OCI-LY7 (cell line): ENCODE results near the gene FBXO2. TPM values are rescaled to one million over a fixed set of nuclear protein-coding genes. Genes with fewer than 3 reads are reported as not detected.

Source experiments
- BruUV-seq: library from RNA; stranded (reverse); fragments of 400-500 nt; replicated peaks from 2 replicates; lab custom pipeline; 2021; lab: Mats Ljungman, UMichigan
- CTCF ChIA-PET: fragments of 300-600 bp; sonication (Branson Sonifier 250); formaldehyde crosslinking; loops from one replicate; lab custom pipeline; 2022; ENCODE audit warnings: antibody characterized with exemption; ENCODE audit not compliant: unreplicated experiment; lab: Charles Lee
- POLR2A ChIA-PET: fragments of 300-600 bp; sonication (Branson Sonifier 250); formaldehyde crosslinking; loops from one replicate; lab custom pipeline; 2022; ENCODE audit warnings: antibody characterized with exemption; lab: Charles Lee
- DNase-seq: peaks from one replicate; pipeline ENCODE4 v3.0.0-alpha.2; 2015; ENCODE audit warnings: low spot score
- H2AFZ ChIP-seq: fragments of 200-600 bp; sonication (generic), shearing (Covaris generic); 2 replicates; pipeline ENCODE4 v1.6.1; 2014; ENCODE audit warnings: mild to moderate bottlenecking, antibody characterized with exemption, low read length, moderate library complexity
- H3K27ac ChIP-seq: fragments of 200-600 bp; sonication (generic); 2 replicates; pipeline ENCODE4 v1.5.1; 2014; ENCODE audit warnings: mixed run types, low read depth, mild to moderate bottlenecking, moderate library complexity, low read length, inconsistent platforms; ENCODE audit not compliant: poor library complexity, severe bottlenecking
- H3K36me3 ChIP-seq: fragments of 200-600 bp; sonication (generic); 2 replicates; pipeline ENCODE4 v1.6.1; 2014; ENCODE audit warnings: mild to moderate bottlenecking, antibody characterized with exemption, low read length, moderate library complexity, mixed read lengths; ENCODE audit not compliant: insufficient read depth
- H3K4me1 ChIP-seq: fragments of 200-600 bp; sonication (generic); 2 replicates; pipeline ENCODE4 v1.5.1; 2014; ENCODE audit warnings: mild to moderate bottlenecking, low read length; ENCODE audit not compliant: insufficient read depth, poor library complexity, severe bottlenecking
- H3K4me2 ChIP-seq: fragments of 200-600 bp; sonication (generic); 2 replicates; pipeline ENCODE4 v1.6.1; 2014; ENCODE audit warnings: mild to moderate bottlenecking, low read length
- H3K4me3 ChIP-seq: fragments of 200-600 bp; sonication (generic); 2 replicates; pipeline ENCODE4 v1.5.1; 2014; ENCODE audit warnings: mild to moderate bottlenecking, low read depth, low read length; ENCODE audit not compliant: poor library complexity, severe bottlenecking
- H3K79me2 ChIP-seq: fragments of 200-600 bp; sonication (generic); 2 replicates; pipeline ENCODE4 v1.6.1; 2016; ENCODE audit warnings: low read depth, mild to moderate bottlenecking, low read length, moderate library complexity, mixed read lengths; ENCODE audit not compliant: insufficient read depth
- H3K9me2 ChIP-seq: fragments of 200-600 bp; sonication (generic); 2 replicates; pipeline ENCODE4 v1.6.1; 2016; ENCODE audit warnings: mild to moderate bottlenecking, low read length, mixed read lengths; ENCODE audit not compliant: insufficient read depth
- H3K9me3 ChIP-seq: fragments of 200-600 bp; sonication (generic); 2 replicates; pipeline ENCODE4 v1.6.1; 2014; ENCODE audit warnings: mild to moderate bottlenecking, mixed run types, low read length, mixed read lengths
- H4K20me1 ChIP-seq: fragments of 200-600 bp; sonication (generic); 2 replicates; pipeline ENCODE4 v1.6.1; 2014; ENCODE audit warnings: mild to moderate bottlenecking, antibody characterized with exemption, low read length, moderate library complexity, mixed read lengths; ENCODE audit not compliant: insufficient read depth
- CTCF ChIP-seq: fragments of 200-600 bp; sonication (generic); conservative IDR thresholded peaks from 2 replicates; pipeline ENCODE4 v1.5.1; 2014; ENCODE audit warnings: mild to moderate bottlenecking, antibody characterized with exemption, low read length, moderate library complexity, mixed read lengths
- EZH2phosphoT487 ChIP-seq: fragments of 200-600 bp; sonication (generic); IDR thresholded peaks from 2 replicates; pipeline ENCODE4 v1.6.1; 2018; ENCODE audit warnings: low read depth, borderline replicate concordance, mild to moderate bottlenecking, mixed run types, antibody characterized with exemption, low read length, moderate library complexity, mixed read lengths
- intact Hi-C: fragments of 100-400 bp; cut with micrococcal nuclease; formaldehyde crosslinking; loops from one replicate; pipeline ENCODE4 v1.10.0; 2022; ENCODE audit not compliant: unreplicated experiment
- total RNA-seq, 2 experiments: library from RNA; depleted of rRNA in 1 of 2; stranded (reverse); fragments of >200 nt in 1 of 2; shearing (Covaris generic) in 1 of 2; gene quantifications; 2 replicates each; pipeline ENCODE4 v1.2.3, GENCODE V29; 2014 to 2022

FBXO2 gene
- total RNA-seq, 2 experiments from 2014 or later, result 2.7 to 6.1 TPM

- no peaks in the 10 kb centered on the region for H3K9me3 ChIP-seq
- ChIA-PET CTCF (interaction anchor here (0.6 to 0.8 kb wide), 2 partner anchors 242 to 412 kb away, joined by 3 read pairs; no protein-coding TSS in a partner anchor), POLR2A (interaction anchor here (0.6 to 0.7 kb wide), 2 partner anchors 76 to 532 kb away, joined by 3 to 4 read pairs; no protein-coding TSS in a partner anchor)
- H3K27ac ChIP-seq, result no peak overlapping the region
- peak overlapping the region; percentile 33 for H3K4me3 ChIP-seq
- peak overlapping the region; percentile 66 for H2AFZ ChIP-seq
- no peaks in the 10 kb centered on the region for H4K20me1 ChIP-seq
- no TSS peak for BruUV-seq
- intact Hi-C loops, result loop anchor here (1.0 to 10.0 kb wide), 4 partner anchors 70 to 315 kb away; no protein-coding TSS in a partner anchor
- H3K4me2 ChIP-seq, result peak overlapping the region; percentile 51
- H3K4me1 ChIP-seq, result peaks cover 20% of the 10 kb centered on the region
- H3K36me3 ChIP-seq, result no peaks in the 10 kb centered on the region
- H3K79me2 ChIP-seq, result no peaks in the 10 kb centered on the region
- no peak for DNase-seq
- H3K9me2 ChIP-seq, result no peaks in the 10 kb centered on the region
- TF ChIP-seq EZH2phosphoT487 (no peak), CTCF (no peak)
These were observed 4.5 kb downstream of the FBXO2 start for GRCh38 chr1:11649624-11650330.

GRCh38 chr1:11649237-11649623 lies 5.0 kb downstream of the FBXO2 start:
- BruUV-seq, result no TSS peak
- no peaks in the 10 kb centered on the region for H4K20me1 ChIP-seq
- no peaks in the 10 kb centered on the region for H3K9me3 ChIP-seq
- H3K4me3 ChIP-seq, result no peak overlapping the region
- no peak for TF ChIP-seq CTCF
- no peak for TF ChIP-seq EZH2phosphoT487
- peaks cover 20% of the 10 kb centered on the region for H3K4me1 ChIP-seq
- DNase-seq, result no peak
- H2AFZ ChIP-seq, result no peak overlapping the region
- no peaks in the 10 kb centered on the region for H3K9me2 ChIP-seq
- peak overlapping the region; percentile 51 for H3K4me2 ChIP-seq
- no peaks in the 10 kb centered on the region for H3K36me3 ChIP-seq
- ChIA-PET CTCF (no interaction called here), POLR2A (interaction anchor here (0.6 to 0.7 kb wide), 3 partner anchors 533 to 596 kb away, joined by 3 to 4 read pairs (median 3); no protein-coding TSS in a partner anchor)
- H3K27ac ChIP-seq, result no peak overlapping the region
- intact Hi-C loops, result loop anchor here (10.0 kb wide), 1 partner anchor 84 kb away; no protein-coding TSS in a partner anchor
- H3K79me2 ChIP-seq, result no peaks in the 10 kb centered on the region

- intact Hi-C loops, result loop anchor here (10.0 kb wide), 1 partner anchor 84 kb away; no protein-coding TSS in a partner anchor
- ChIA-PET POLR2A (interaction anchor here (0.6 to 0.7 kb wide), 4 partner anchors 255 to 595 kb away, joined by 3 to 4 read pairs (median 3); no protein-coding TSS in a partner anchor), CTCF (no interaction called here)
- H3K4me3 ChIP-seq, result no peak overlapping the region
- BruUV-seq, result no TSS peak
- TF ChIP-seq CTCF (no peak), EZH2phosphoT487 (no peak)
- H3K27ac ChIP-seq, result no peak overlapping the region
- peak overlapping the region; percentile 51; the same call in 1 of the 2 replicates for H3K4me2 ChIP-seq
- H4K20me1 ChIP-seq, result no peaks in the 10 kb centered on the region
- no peak overlapping the region for H2AFZ ChIP-seq
- H3K79me2 ChIP-seq, result no peaks in the 10 kb centered on the region
- H3K4me1 ChIP-seq, result peaks cover 20% of the 10 kb centered on the region
- H3K9me2 ChIP-seq, result no peaks in the 10 kb centered on the region
- peak; percentile 35 for DNase-seq
- no peaks in the 10 kb centered on the region for H3K9me3 ChIP-seq
- no peaks in the 10 kb centered on the region for H3K36me3 ChIP-seq
These were observed 5.5 kb downstream of the FBXO2 start for GRCh38 chr1:11648732-11649158.
